ENCODE results near the gene PCSK4. TPM values are rescaled to one million over a fixed set of nuclear protein-coding genes. Genes with fewer than 3 reads are reported as not detected.
A peak's percentile ranks its signal among the peaks of the same experiment; 100 is the strongest.

Gene PCSK4
- total RNA-seq, 2 experiments from 2014 or later = 4.4 to 4.7 TPM

- Mint-ChIP-seq H3K27ac (no peak overlapping the region), H3K9me3 (no peaks in the 10 kb centered on the region), H3K36me3 (ENCODE audit: low read depth) (no peaks in the 10 kb centered on the region), H3K27me3 (peaks cover 27% of the 10 kb centered on the region), H3K4me1 (ENCODE audit: low read depth) (peaks cover 17% of the 10 kb centered on the region), H3K4me3 (no peak overlapping the region)
- intact Hi-C loops (cut with micrococcal nuclease) = no loop called here
- ChIA-PET POLR2A (no interaction called here), CTCF (no interaction called here)
- no peak for TF ChIP-seq CTCF (IDR thresholded peaks at IDR 0.05)
- no peak for ATAC-seq
- no peak for DNase-seq
These were observed 16.1 kb upstream of the PCSK4 start for GRCh38 chr19:1505991-1506881.

- no peak for TF ChIP-seq CTCF (IDR thresholded peaks at IDR 0.05)
- no peak overlapping the region for H3K27ac Mint-ChIP-seq
- H3K27me3 Mint-ChIP-seq = peaks cover 23% of the 10 kb centered on the region
- H3K36me3 Mint-ChIP-seq (ENCODE audit: low read depth) = no peaks in the 10 kb centered on the region
- no peak overlapping the region for H3K4me3 Mint-ChIP-seq
- DNase-seq (no peak), ATAC-seq (no peak)
- peaks cover 16% of the 10 kb centered on the region for H3K4me1 Mint-ChIP-seq (ENCODE audit: low read depth)
- intact Hi-C loops (cut with micrococcal nuclease) = no loop called here
- H3K9me3 Mint-ChIP-seq = no peaks in the 10 kb centered on the region
- ChIA-PET POLR2A (no interaction called here), CTCF (no interaction called here)
These were observed 14.9 kb upstream of the PCSK4 start for GRCh38 chr19:1505012-1505411.

- H3K27me3 Mint-ChIP-seq = peaks cover 20% of the 10 kb centered on the region
- no peaks in the 10 kb centered on the region for H3K36me3 Mint-ChIP-seq (ENCODE audit: low read depth)
- H3K9me3 Mint-ChIP-seq = no peaks in the 10 kb centered on the region
- ChIA-PET POLR2A (no interaction called here), CTCF (interaction anchor here (0.6 kb wide), 1 partner anchor 76 kb away, joined by 3 read pairs; no protein-coding TSS in a partner anchor)
- intact Hi-C loops (cut with micrococcal nuclease) = no loop called here
- no peak overlapping the region for H3K27ac Mint-ChIP-seq
- no peak for TF ChIP-seq CTCF (IDR thresholded peaks at IDR 0.05)
- no peak overlapping the region for H3K4me3 Mint-ChIP-seq
- ATAC-seq (no peak), DNase-seq (no peak)
- peaks cover 13% of the 10 kb centered on the region for H3K4me1 Mint-ChIP-seq (ENCODE audit: low read depth)
These were observed 14.0 kb upstream of the PCSK4 start for GRCh38 chr19:1503925-1504773.

GRCh38 chr19:1503089-1503924 lies 13.2 kb upstream of the PCSK4 start:
- no peak overlapping the region for H3K4me3 Mint-ChIP-seq
- intact Hi-C loops (cut with micrococcal nuclease) = no loop called here

More at GRCh38 chr19:1503089-1503924, 13.2 kb upstream of the PCSK4 start:
- no peaks in the 10 kb centered on the region for H3K36me3 Mint-ChIP-seq (ENCODE audit: low read depth)
- H3K27ac Mint-ChIP-seq = no peak overlapping the region
- peaks cover 13% of the 10 kb centered on the region for H3K4me1 Mint-ChIP-seq (ENCODE audit: low read depth)
- CTCF ChIA-PET = interaction anchor here (0.6 to 1.9 kb wide), 6 partner anchors 9 to 75 kb away, joined by 3 to 5 read pairs (median 3); no protein-coding TSS in a partner anchor
- DNase-seq (peak; percentile 87), ATAC-seq (peak; percentile 60)
- TF ChIP-seq CTCF (IDR thresholded peaks at IDR 0.05) = peak; percentile 98
- no peaks in the 10 kb centered on the region for H3K9me3 Mint-ChIP-seq
- peaks cover 20% of the 10 kb centered on the region for H3K27me3 Mint-ChIP-seq
- POLR2A ChIA-PET = interaction anchor here (1.0 kb wide), 1 partner anchor 11 kb away, joined by 3 read pairs; no protein-coding TSS in a partner anchor
